Retinal pigment epithelial cell (primary cell): ENCODE results near the gene NLRP8.
"Not testable (repeated sequence)": the region's sequence is repeated elsewhere in the genome, so short reads cannot be mapped to it uniquely, and the experiment has no call there.

ENCODE experiments used
- DNase-seq: peaks from one replicate; pipeline ENCODE4 v3.0.0-alpha.2; 2010; ENCODE audit warnings: low read depth
- H3K4me3 ChIP-seq: 2 replicates; pipeline ENCODE4 v1.5.1; 2011; ENCODE audit warnings: mild to moderate bottlenecking, low read length, control low read depth, moderate library complexity
- TF ChIP-seq, protein P1 (sequence below): conservative IDR thresholded peaks from 2 replicates; pipeline ENCODE4 v1.5.1; 2011; ENCODE audit warnings: low read depth, low read length, control low read depth, inconsistent platforms

The NLRP8 gene

GRCh38 chr19:56014765-56015164 is 67.1 kb downstream of the NLRP8 start:
- no peak overlapping the region for H3K4me3 ChIP-seq

DNA sequence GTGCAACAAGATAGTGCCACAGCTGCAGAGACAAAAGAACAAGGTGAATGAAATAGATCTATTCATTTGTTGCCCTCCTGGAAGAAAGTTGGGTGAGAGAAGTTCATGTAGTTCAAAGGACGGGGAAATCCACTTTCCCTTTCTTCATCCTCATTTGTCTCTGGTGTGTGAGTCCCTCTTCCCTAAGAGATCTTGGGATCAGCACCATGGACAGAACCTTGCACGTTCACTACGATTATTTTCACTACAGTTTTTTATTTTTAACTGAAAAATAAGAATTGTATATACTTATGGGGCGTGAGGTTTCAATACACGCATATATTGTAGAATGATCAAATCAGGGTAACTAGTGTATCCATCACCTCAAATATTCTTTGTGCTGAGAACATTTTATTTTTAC is 68.1 kb downstream of the NLRP8 start:
- TF ChIP-seq, protein P1, sequence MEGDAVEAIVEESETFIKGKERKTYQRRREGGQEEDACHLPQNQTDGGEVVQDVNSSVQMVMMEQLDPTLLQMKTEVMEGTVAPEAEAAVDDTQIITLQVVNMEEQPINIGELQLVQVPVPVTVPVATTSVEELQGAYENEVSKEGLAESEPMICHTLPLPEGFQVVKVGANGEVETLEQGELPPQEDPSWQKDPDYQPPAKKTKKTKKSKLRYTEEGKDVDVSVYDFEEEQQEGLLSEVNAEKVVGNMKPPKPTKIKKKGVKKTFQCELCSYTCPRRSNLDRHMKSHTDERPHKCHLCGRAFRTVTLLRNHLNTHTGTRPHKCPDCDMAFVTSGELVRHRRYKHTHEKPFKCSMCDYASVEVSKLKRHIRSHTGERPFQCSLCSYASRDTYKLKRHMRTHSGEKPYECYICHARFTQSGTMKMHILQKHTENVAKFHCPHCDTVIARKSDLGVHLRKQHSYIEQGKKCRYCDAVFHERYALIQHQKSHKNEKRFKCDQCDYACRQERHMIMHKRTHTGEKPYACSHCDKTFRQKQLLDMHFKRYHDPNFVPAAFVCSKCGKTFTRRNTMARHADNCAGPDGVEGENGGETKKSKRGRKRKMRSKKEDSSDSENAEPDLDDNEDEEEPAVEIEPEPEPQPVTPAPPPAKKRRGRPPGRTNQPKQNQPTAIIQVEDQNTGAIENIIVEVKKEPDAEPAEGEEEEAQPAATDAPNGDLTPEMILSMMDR, result no peak

More at GRCh38 chr19:56014765-56015164, 67.1 kb downstream of the NLRP8 start:
- TF ChIP-seq, protein P1, result no peak
- no peak for DNase-seq

GRCh38 chr19:56019325-56019724 is 71.7 kb downstream of the NLRP8 start:
- not testable (repeated sequence) for DNase-seq, H3K4me3 ChIP-seq

More for the DNA sequence above, 68.1 kb downstream of the NLRP8 start:
- no peak for DNase-seq
- no peak overlapping the region for H3K4me3 ChIP-seq

DNA sequence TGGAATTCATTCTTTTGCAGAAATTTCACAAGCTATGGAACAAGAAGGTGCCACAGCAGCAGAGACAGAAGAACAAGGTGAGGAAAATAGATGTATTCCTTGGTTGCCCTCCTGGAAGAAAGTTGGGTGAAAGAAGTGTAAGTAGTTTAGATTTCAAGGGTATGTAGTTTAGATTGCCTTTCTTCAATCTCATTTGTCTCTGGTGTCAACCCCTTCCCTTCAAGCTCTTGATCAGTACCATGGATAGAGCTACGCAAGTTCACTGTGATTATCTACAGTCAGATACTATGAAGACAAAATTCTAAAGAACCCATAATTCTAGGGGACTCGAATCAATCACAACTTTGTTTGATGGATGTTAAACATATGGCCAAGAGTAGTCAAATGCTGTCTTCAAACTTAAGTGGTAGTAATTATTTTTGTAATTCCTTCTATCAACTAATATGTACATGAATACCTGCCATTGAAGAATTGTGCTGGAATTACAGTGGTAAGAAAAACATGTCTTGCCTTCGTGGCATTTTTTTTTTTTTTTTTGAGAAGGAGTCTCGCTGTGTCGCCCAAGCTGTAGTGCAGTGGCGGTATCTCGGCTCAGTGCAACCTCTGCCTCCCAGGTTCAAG is 72.8 kb downstream of the NLRP8 start:
- H3K4me3 ChIP-seq, DNase-seq: not testable (repeated sequence)

DNA sequence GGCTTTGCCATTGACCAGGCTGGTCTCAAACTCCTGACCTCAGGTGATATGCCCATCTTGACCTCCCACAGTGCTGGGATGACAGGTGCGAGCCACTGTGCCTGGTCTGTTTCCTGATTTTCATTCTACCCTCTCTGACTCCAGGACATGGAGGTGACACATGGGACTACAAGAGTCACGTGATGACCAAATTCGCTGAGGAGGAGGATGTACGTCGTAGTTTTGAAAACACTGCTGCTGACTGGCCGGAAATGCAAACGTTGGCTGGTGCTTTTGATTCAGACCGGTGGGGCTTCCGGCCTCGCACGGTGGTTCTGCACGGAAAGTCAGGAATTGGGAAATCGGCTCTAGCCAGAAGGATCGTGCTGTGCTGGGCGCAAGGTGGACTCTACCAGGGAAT is 79.1 kb downstream of the NLRP8 start:
- no peak overlapping the region for H3K4me3 ChIP-seq
- TF ChIP-seq, protein P1, result no peak

More for the DNA sequence above, 79.1 kb downstream of the NLRP8 start:
- DNase-seq, result no peak
